IMR-90 (cell line): ENCODE data around the gene METTL21C. TPM values are rescaled to one million over a fixed set of nuclear protein-coding genes. Genes with fewer than 3 reads are reported as not detected.

Experiments used
- ATAC-seq: fragments of 200-7000 bp; cut with Tn5 transposase; 2 replicates; pipeline ENCODE4 v1.9.1; 2020; ENCODE audit warnings: low read depth, mild to moderate bottlenecking, moderate library complexity
- BruUV-seq: library from RNA; stranded (reverse); fragments of 400-500 nt; replicated peaks from 2 replicates; lab custom pipeline; 2021; lab: Mats Ljungman, UMichigan
- CTCF ChIA-PET: fragments of 300-600 bp; formaldehyde crosslinking; extraction: SDS; loops from one replicate; lab custom pipeline; 2021; ENCODE audit warnings: antibody characterized with exemption; lab: Yijun Ruan, JAX
- POLR2A ChIA-PET: fragments of 300-600 bp; sonication (Branson Sonifier 250); formaldehyde crosslinking; loops from one replicate; lab custom pipeline; 2022; ENCODE audit warnings: antibody characterized with exemption; ENCODE audit not compliant: unreplicated experiment; lab: Charles Lee
- DNase-seq: peaks from one replicate; pipeline ENCODE4 v3.0.0; 2013
- H2AFZ ChIP-seq: replicated peaks from 2 replicates; pipeline ENCODE3; 2013; ENCODE audit warnings: low read length, mild to moderate bottlenecking; ENCODE audit not compliant: poor library complexity
- H2AK5ac ChIP-seq: 2 replicates; pipeline ENCODE4 v1.6.1; 2013; ENCODE audit warnings: low read depth, low read length, inconsistent platforms
- H2AK9ac ChIP-seq: replicated peaks from 2 replicates; pipeline ENCODE3; 2013; ENCODE audit warnings: mild to moderate bottlenecking, low read depth, low read length, moderate library complexity; ENCODE audit not compliant: poor library complexity
- H2BK120ac ChIP-seq: 2 replicates; pipeline ENCODE4 v1.6.1; 2013; ENCODE audit warnings: low read depth, low read length, inconsistent platforms
- H2BK15ac ChIP-seq: 3 replicates; pipeline ENCODE4 v1.6.1; 2013; ENCODE audit warnings: low read depth, low read length, inconsistent platforms
- H2BK20ac ChIP-seq: 2 replicates; pipeline ENCODE4 v1.6.1; 2013; ENCODE audit warnings: low read depth, mild to moderate bottlenecking, inconsistent platforms, low read length, moderate library complexity
- H2BK5ac ChIP-seq: 2 replicates; pipeline ENCODE4 v1.6.1; 2013; ENCODE audit warnings: mild to moderate bottlenecking, low read depth, low read length, inconsistent platforms; ENCODE audit not compliant: poor library complexity, severe bottlenecking
- H3K14ac ChIP-seq: replicated peaks from 2 replicates; pipeline ENCODE4 v1.6.1; 2013; ENCODE audit warnings: low read depth, low read length, inconsistent platforms
- H3K18ac ChIP-seq: 2 replicates; pipeline ENCODE4 v1.6.1; 2013; ENCODE audit warnings: low read depth, low read length, control low read depth
- H3K23ac ChIP-seq: 2 replicates; pipeline ENCODE4 v1.6.1; 2013; ENCODE audit warnings: low read depth, low read length, inconsistent platforms
- H3K27ac ChIP-seq: 2 replicates; pipeline ENCODE4 v1.5.1; 2013; ENCODE audit warnings: mild to moderate bottlenecking, control low read depth, low read length; ENCODE audit not compliant: insufficient read depth
- H3K27me3 ChIP-seq: 2 replicates; pipeline ENCODE4 v1.6.1; 2013; ENCODE audit warnings: low read length; ENCODE audit not compliant: control insufficient read depth, insufficient read depth
- H3K36me3 ChIP-seq: 2 replicates; pipeline ENCODE4 v1.6.1; 2013; ENCODE audit warnings: low read length, mixed read lengths; ENCODE audit not compliant: control insufficient read depth, insufficient read depth
- H3K4ac ChIP-seq: 2 replicates; pipeline ENCODE4 v1.6.1; 2013; ENCODE audit warnings: low read depth, low read length, inconsistent platforms
- H3K4me1 ChIP-seq: 2 replicates; pipeline ENCODE4 v1.6.1; 2013; ENCODE audit warnings: low read length, mixed read lengths; ENCODE audit not compliant: control insufficient read depth, insufficient read depth
- H3K4me2 ChIP-seq: 2 replicates; pipeline ENCODE4 v1.6.1; 2013; ENCODE audit warnings: low read depth, mild to moderate bottlenecking, control low read depth, low read length, moderate library complexity
- H3K4me3 ChIP-seq: 2 replicates; pipeline ENCODE4 v1.5.1; 2013; ENCODE audit warnings: low read depth, mild to moderate bottlenecking, control low read depth, low read length, moderate library complexity; ENCODE audit not compliant: insufficient read depth
- H3K56ac ChIP-seq: 2 replicates; pipeline ENCODE4 v1.6.1; 2013; ENCODE audit warnings: low read length, inconsistent platforms; ENCODE audit not compliant: insufficient read depth; ENCODE audit errors: extremely low read depth
- H3K79me1 ChIP-seq, 2 experiments: 2 replicates each; pipeline ENCODE4 v1.6.1; 2013; ENCODE audit warnings: low read length in 2 of 2, inconsistent platforms in 1 of 2, low read depth in 1 of 2
- H3K9ac ChIP-seq: 2 replicates; pipeline ENCODE4 v1.6.1; 2013; ENCODE audit warnings: low read depth, low read length, control low read depth
- H3K9me1 ChIP-seq: 2 replicates; pipeline ENCODE4 v1.6.1; 2013; ENCODE audit warnings: low read length, inconsistent platforms; ENCODE audit not compliant: insufficient read depth
- H3K9me3 ChIP-seq: 2 replicates; pipeline ENCODE4 v1.6.1; 2013; ENCODE audit warnings: low read length; ENCODE audit not compliant: control insufficient read depth, insufficient read depth
- H4K20me1 ChIP-seq: 2 replicates; pipeline ENCODE4 v1.6.1; 2013; ENCODE audit warnings: low read length, inconsistent platforms; ENCODE audit not compliant: insufficient read depth
- H4K5ac ChIP-seq: 2 replicates; pipeline ENCODE4 v1.6.1; 2013; ENCODE audit warnings: mild to moderate bottlenecking, low read depth, low read length, control low read depth
- H4K8ac ChIP-seq, 2 experiments: 2 replicates each; pipeline ENCODE4 v1.6.1; 2013; ENCODE audit warnings: low read depth in 2 of 2, low read length in 2 of 2, control low read depth in 1 of 2, inconsistent platforms in 1 of 2
- H4K91ac ChIP-seq: 2 replicates; pipeline ENCODE4 v1.6.1; 2013; ENCODE audit warnings: low read depth, low read length, inconsistent platforms; ENCODE audit not compliant: insufficient read depth
- CHD1 ChIP-seq: IDR thresholded peaks from 2 replicates; pipeline ENCODE4 v1.6.1; 2012; ENCODE audit warnings: low read depth, low read length, improper control_type of control experiment
- NFE2L2 ChIP-seq: fragments of 150-350 bp; IDR thresholded peaks from 2 replicates; pipeline ENCODE4 v1.6.1; 2016; ENCODE audit warnings: low read depth, mild to moderate bottlenecking, low read length
- RCOR1 ChIP-seq: IDR thresholded peaks from 2 replicates; pipeline ENCODE4 v1.6.1; 2012; ENCODE audit warnings: mild to moderate bottlenecking, low read length, improper control_type of control experiment; ENCODE audit not compliant: insufficient replicate concordance
- WGBS, 2 experiments: methylation state at CpG; one replicate each; pipeline versions ENCODE4 v1.1.5 to v1.1.7; 2013; ENCODE audit warnings: missing lambda C conversion rate in 2 of 2; ENCODE audit not compliant: insufficient read length in 1 of 2; ENCODE audit errors: extremely low coverage in 2 of 2; 5-methylcytosine and 5-hydroxymethylcytosine counted together
- dilution Hi-C: fragments of 300-500 bp; cut with HindIII; formaldehyde crosslinking; loops from one replicate; pipeline ENCODE4 v1.14.3; 2018; ENCODE audit warnings: low sequenced_read_pairs; ENCODE audit not compliant: unreplicated experiment
- in situ Hi-C: fragments of 300-500 bp; cut with MboI; formaldehyde crosslinking; loops from 3 replicates; pipeline ENCODE4 v1.14.3; 2019; ENCODE audit warnings: low sequenced_read_pairs, inconsistent platforms, mixed read lengths
- intact Hi-C: fragments of 100-400 bp; cut with micrococcal nuclease; formaldehyde crosslinking; loops from 2 replicates; pipeline ENCODE4 v1.10.0; 2022
- polyA plus RNA-seq, 3 experiments: library from polyadenylated mRNA; depleted of rRNA; stranded (reverse); fragments of >200 nt; gene quantifications; 2 replicates each; pipeline ENCODE4 v1.2.3, GENCODE V29; 2012; ENCODE audit warnings: low replicate concordance in 1 of 3
- total RNA-seq: library from RNA; depleted of rRNA; stranded (reverse); fragments of >200 nt; gene quantifications from 2 replicates; pipeline ENCODE4 v1.2.3, GENCODE V29; 2012

METTL21C gene
- total and polyA plus RNA-seq, 2 of the 4 experiments (the other 2 are of a cell fraction) = not detected

GRCh38 chr13:102726430-102726829 lies 31.6 kb upstream of the METTL21C start:
- Histone ChIP-seq H3K14ac (no peak overlapping the region), H3K4me3 (no peak overlapping the region), H2AK5ac (no peak overlapping the region), H2BK5ac (no peak overlapping the region), H2BK20ac (no peak overlapping the region), H3K23ac (no peak overlapping the region), H2AFZ (no peak overlapping the region), H2BK120ac (no peak overlapping the region), H4K8ac (no peak overlapping the region), H3K56ac (no peak overlapping the region), H3K79me1 (no peaks in the 10 kb centered on the region), H2AK9ac (no peak overlapping the region), H3K4me2 (no peak overlapping the region), H3K27ac (no peak overlapping the region), H3K4me1 (no peaks in the 10 kb centered on the region), H3K9me1 (no peaks in the 10 kb centered on the region), H2BK15ac (no peak overlapping the region), H3K18ac (no peak overlapping the region), H3K4ac (no peak overlapping the region), H3K27me3 (peaks cover 6% of the 10 kb centered on the region; the same call in 1 of the 2 replicates), H4K91ac (no peak overlapping the region), H3K36me3 (no peaks in the 10 kb centered on the region), H3K9me3 (no peaks in the 10 kb centered on the region), H3K9ac (no peak overlapping the region), H4K20me1 (no peaks in the 10 kb centered on the region), H4K5ac (no peak overlapping the region)
- intact Hi-C loops = loop anchor here (5.0 kb wide), 1 partner anchor 129 kb away; the partner anchor contains the start of gene TPP2
- ATAC-seq = no peak
- no CpG with 5 or more reads among the region's 2 CpGs for WGBS, 2 experiments
- POLR2A ChIA-PET = no interaction called here
- no peak for TF ChIP-seq RCOR1
- no peak for TF ChIP-seq CHD1
- TF ChIP-seq NFE2L2 = no peak
- dilution Hi-C loops = no loop called here
- in situ Hi-C loops = no loop called here
- CTCF ChIA-PET = interaction anchor here (1.6 kb wide), 1 partner anchor 10 kb away, joined by 3 read pairs; no protein-coding TSS in a partner anchor
- BruUV-seq = no TSS peak
- no peak for DNase-seq
